ENCODE data around the gene RPS29.

Gene RPS29

GRCh38 chr14:49582113-49582977 lies 3.8 kb downstream of the RPS29 start:
- 98% methylated on average over 3 of the region's 4 CpGs for WGBS

GRCh38 chr14:49581209-49582112 lies 4.7 kb downstream of the RPS29 start:
- no peak overlapping the region for H2BK120ac ChIP-seq (ENCODE audit: low read depth, low read length)
- no peak overlapping the region for H3K14ac ChIP-seq (ENCODE audit: low read length in 2 of 2)
- peaks cover 24 to 49% of the 10 kb centered on the region in 2 experiments for H3K36me3 ChIP-seq (ENCODE audit: control insufficient read depth in 1 of 2, insufficient read depth in 2 of 2, low read depth in 1 of 2, low read length in 2 of 2)
- no peaks in the 10 kb centered on the region for H3K9me3 ChIP-seq (ENCODE audit: control insufficient read depth, low read length)
- 82% methylated on average over 9 of the region's 9 CpGs for WGBS
- peaks cover 8% of the 10 kb centered on the region for H3K4me1 ChIP-seq (ENCODE audit: control insufficient read depth, insufficient read depth, low read depth, low read length)
- no peak overlapping the region for H2BK12ac ChIP-seq (ENCODE audit: low read length in 2 of 2)
- H2AFZ ChIP-seq (ENCODE audit: low read depth, low read length) = no peak overlapping the region
- H3K23ac ChIP-seq (ENCODE audit: low read length in 2 of 2) = no peak overlapping the region
- H4K8ac ChIP-seq (ENCODE audit: low read length) = no peak overlapping the region
- H3K9ac ChIP-seq (ENCODE audit: low read length) = no peak overlapping the region
- no peak overlapping the region for H2BK5ac ChIP-seq (ENCODE audit: low read depth, low read length, poor library complexity, severe bottlenecking)
- H2BK15ac ChIP-seq (ENCODE audit: low read depth, poor library complexity, severe bottlenecking) = no peak overlapping the region
- DNase-seq = no peak
- H3K4me2 ChIP-seq (ENCODE audit: low read length, poor library complexity, severe bottlenecking) = no peak overlapping the region
- no peak overlapping the region for H2AK5ac ChIP-seq (ENCODE audit: low read length, severe bottlenecking)
- H3K27me3 ChIP-seq (ENCODE audit: control insufficient read depth in 1 of 2, insufficient read depth in 1 of 2, low read length in 2 of 2) = no peaks in the 10 kb centered on the region
- no peak overlapping the region for H4K91ac ChIP-seq (ENCODE audit: low read length)
- no peak overlapping the region for H3K4me3 ChIP-seq (ENCODE audit: insufficient read depth in 1 of 2, low read depth in 1 of 2, low read length in 2 of 2)
- H3K27ac ChIP-seq (ENCODE audit: low read length, poor library complexity, severe bottlenecking) = no peak overlapping the region
- H3K18ac ChIP-seq (ENCODE audit: low read depth in 1 of 2, low read length in 2 of 2) = no peak overlapping the region
- no peak overlapping the region for H3K4ac ChIP-seq (ENCODE audit: low read depth in 1 of 2, low read length in 2 of 2)
- peaks cover 12% of the 10 kb centered on the region for H3K79me1 ChIP-seq (replicated peaks; ENCODE audit: low read length, poor library complexity, severe bottlenecking)

More at GRCh38 chr14:49582113-49582977, 3.8 kb downstream of the RPS29 start:
- H3K27ac ChIP-seq (ENCODE audit: low read length, poor library complexity, severe bottlenecking) = no peak overlapping the region
- H3K4me3 ChIP-seq (ENCODE audit: insufficient read depth in 1 of 2, low read depth in 1 of 2, low read length in 2 of 2) = no peak overlapping the region
- H3K4me2 ChIP-seq (ENCODE audit: low read length, poor library complexity, severe bottlenecking) = no peak overlapping the region
- no peak overlapping the region for H3K14ac ChIP-seq (ENCODE audit: low read length in 2 of 2)
- peaks cover 6% of the 10 kb centered on the region for H3K79me1 ChIP-seq (replicated peaks; ENCODE audit: low read length, poor library complexity, severe bottlenecking)
- no peak overlapping the region for H2BK15ac ChIP-seq (ENCODE audit: low read depth, poor library complexity, severe bottlenecking)
- no peak for DNase-seq
- no peak overlapping the region for H2AK5ac ChIP-seq (ENCODE audit: low read length, severe bottlenecking)
- peak overlapping the region; percentile 15 for H3K9ac ChIP-seq (ENCODE audit: low read length)
- no peak overlapping the region for H3K18ac ChIP-seq (ENCODE audit: low read depth in 1 of 2, low read length in 2 of 2)
- H3K4ac ChIP-seq (ENCODE audit: low read depth in 1 of 2, low read length in 2 of 2) = no peak overlapping the region
- no peak overlapping the region for H2BK120ac ChIP-seq (ENCODE audit: low read depth, low read length)
- H2BK12ac ChIP-seq (ENCODE audit: low read length in 2 of 2) = no peak overlapping the region
- H3K4me1 ChIP-seq (ENCODE audit: control insufficient read depth, insufficient read depth, low read depth, low read length) = peaks cover 8% of the 10 kb centered on the region
- H3K9me3 ChIP-seq (ENCODE audit: control insufficient read depth, low read length) = no peaks in the 10 kb centered on the region
- no peak overlapping the region for H2AFZ ChIP-seq (ENCODE audit: low read depth, low read length)
- H4K8ac ChIP-seq (ENCODE audit: low read length) = no peak overlapping the region
- H3K36me3 ChIP-seq (ENCODE audit: control insufficient read depth in 1 of 2, insufficient read depth in 2 of 2, low read depth in 1 of 2, low read length in 2 of 2) = peaks cover 16 to 40% of the 10 kb centered on the region in 2 experiments
- no peaks in the 10 kb centered on the region for H3K27me3 ChIP-seq (ENCODE audit: control insufficient read depth in 1 of 2, insufficient read depth in 1 of 2, low read length in 2 of 2)
- no peak overlapping the region for H2BK5ac ChIP-seq (ENCODE audit: low read depth, low read length, poor library complexity, severe bottlenecking)
- no peak overlapping the region for H4K91ac ChIP-seq (ENCODE audit: low read length)
- H3K23ac ChIP-seq (ENCODE audit: low read length in 2 of 2) = no peak overlapping the region

GRCh38 chr14:49579841-49580240 lies 6.3 kb downstream of the RPS29 start:
- no peak overlapping the region for H3K9ac ChIP-seq (ENCODE audit: low read length)

GRCh38 chr14:49578141-49578540 lies 8.0 kb downstream of the RPS29 start:
- no peak overlapping the region for H3K4ac ChIP-seq (ENCODE audit: low read depth in 1 of 2, low read length in 2 of 2)
- H4K91ac ChIP-seq (ENCODE audit: low read length) = no peak overlapping the region
- H3K36me3 ChIP-seq (ENCODE audit: control insufficient read depth in 1 of 2, insufficient read depth in 2 of 2, low read depth in 1 of 2, low read length in 2 of 2) = peaks cover 19 to 59% of the 10 kb centered on the region in 2 experiments
- no peak overlapping the region for H3K23ac ChIP-seq (ENCODE audit: low read length in 2 of 2)
- no peak overlapping the region for H2BK12ac ChIP-seq (ENCODE audit: low read length in 2 of 2)
- no peak overlapping the region for H3K18ac ChIP-seq (ENCODE audit: low read depth in 1 of 2, low read length in 2 of 2)
- no peak overlapping the region for H2BK15ac ChIP-seq (ENCODE audit: low read depth, poor library complexity, severe bottlenecking)
- H3K4me3 ChIP-seq (ENCODE audit: insufficient read depth in 1 of 2, low read depth in 1 of 2, low read length in 2 of 2) = no peak overlapping the region
- no peak overlapping the region for H3K14ac ChIP-seq (ENCODE audit: low read length in 2 of 2)
- H3K9ac ChIP-seq (ENCODE audit: low read length) = no peak overlapping the region
- H2BK120ac ChIP-seq (ENCODE audit: low read depth, low read length) = no peak overlapping the region
- 98% methylated on average over 1 of the region's 1 CpG for WGBS
- no peaks in the 10 kb centered on the region for H3K9me3 ChIP-seq (ENCODE audit: control insufficient read depth, low read length)
- DNase-seq = no peak
- no peak overlapping the region for H2BK5ac ChIP-seq (ENCODE audit: low read depth, low read length, poor library complexity, severe bottlenecking)
- no peak overlapping the region for H2AK5ac ChIP-seq (ENCODE audit: low read length, severe bottlenecking)
- H2AFZ ChIP-seq (ENCODE audit: low read depth, low read length) = no peak overlapping the region
- H3K27me3 ChIP-seq (ENCODE audit: control insufficient read depth in 1 of 2, insufficient read depth in 1 of 2, low read length in 2 of 2) = no peaks in the 10 kb centered on the region
- peaks cover under 1% of the 10 kb centered on the region for H3K4me1 ChIP-seq (ENCODE audit: control insufficient read depth, insufficient read depth, low read depth, low read length)
- peaks cover 17% of the 10 kb centered on the region for H3K79me1 ChIP-seq (replicated peaks; ENCODE audit: low read length, poor library complexity, severe bottlenecking)
- no peak overlapping the region for H3K4me2 ChIP-seq (ENCODE audit: low read length, poor library complexity, severe bottlenecking)
- no peak overlapping the region for H3K27ac ChIP-seq (ENCODE audit: low read length, poor library complexity, severe bottlenecking)
- no peak overlapping the region for H4K8ac ChIP-seq (ENCODE audit: low read length)

More at GRCh38 chr14:49579841-49580240, 6.3 kb downstream of the RPS29 start:
- Histone ChIP-seq H3K4me2 (ENCODE audit: low read length, poor library complexity, severe bottlenecking) (no peak overlapping the region), H4K91ac (ENCODE audit: low read length) (no peak overlapping the region), H3K27me3 (ENCODE audit: control insufficient read depth in 1 of 2, insufficient read depth in 1 of 2, low read length in 2 of 2) (no peaks in the 10 kb centered on the region), H2BK15ac (ENCODE audit: low read depth, poor library complexity, severe bottlenecking) (no peak overlapping the region), H3K14ac (ENCODE audit: low read length in 2 of 2) (peak overlapping the region in 1 of 2 experiments; percentile 59), H3K36me3 (ENCODE audit: control insufficient read depth in 1 of 2, insufficient read depth in 2 of 2, low read depth in 1 of 2, low read length in 2 of 2) (peaks cover 30 to 61% of the 10 kb centered on the region in 2 experiments), H2BK120ac (ENCODE audit: low read depth, low read length) (no peak overlapping the region), H3K23ac (ENCODE audit: low read length in 2 of 2) (no peak overlapping the region), H3K9me3 (ENCODE audit: control insufficient read depth, low read length) (no peaks in the 10 kb centered on the region), H3K4ac (ENCODE audit: low read depth in 1 of 2, low read length in 2 of 2) (no peak overlapping the region), H4K8ac (ENCODE audit: low read length) (no peak overlapping the region), H3K27ac (ENCODE audit: low read length, poor library complexity, severe bottlenecking) (no peak overlapping the region), H2BK12ac (ENCODE audit: low read length in 2 of 2) (no peak overlapping the region), H2BK5ac (ENCODE audit: low read depth, low read length, poor library complexity, severe bottlenecking) (no peak overlapping the region), H3K79me1 (replicated peaks; ENCODE audit: low read length, poor library complexity, severe bottlenecking) (peaks cover 16% of the 10 kb centered on the region), H2AFZ (ENCODE audit: low read depth, low read length) (no peak overlapping the region), H3K18ac (ENCODE audit: low read depth in 1 of 2, low read length in 2 of 2) (peak overlapping the region in 1 of 2 experiments; percentile 61), H2AK5ac (ENCODE audit: low read length, severe bottlenecking) (no peak overlapping the region), H3K4me1 (ENCODE audit: control insufficient read depth, insufficient read depth, low read depth, low read length) (peaks cover 8% of the 10 kb centered on the region), H3K4me3 (ENCODE audit: insufficient read depth in 1 of 2, low read depth in 1 of 2, low read length in 2 of 2) (no peak overlapping the region)
- 98% methylated on average over 2 of the region's 2 CpGs for WGBS
- DNase-seq = no peak

Data from mesenchymal stem cell (in vitro differentiated cells and primary cell).